ENCODE measurements around the gene TWF2. TPM values are rescaled to one million over a fixed set of nuclear protein-coding genes. Genes with fewer than 3 reads are reported as not detected.

The TWF2 gene
- total and polyA plus RNA-seq, 2 experiments from 2014 or later, result 42.3 to 53.0 TPM

DNA sequence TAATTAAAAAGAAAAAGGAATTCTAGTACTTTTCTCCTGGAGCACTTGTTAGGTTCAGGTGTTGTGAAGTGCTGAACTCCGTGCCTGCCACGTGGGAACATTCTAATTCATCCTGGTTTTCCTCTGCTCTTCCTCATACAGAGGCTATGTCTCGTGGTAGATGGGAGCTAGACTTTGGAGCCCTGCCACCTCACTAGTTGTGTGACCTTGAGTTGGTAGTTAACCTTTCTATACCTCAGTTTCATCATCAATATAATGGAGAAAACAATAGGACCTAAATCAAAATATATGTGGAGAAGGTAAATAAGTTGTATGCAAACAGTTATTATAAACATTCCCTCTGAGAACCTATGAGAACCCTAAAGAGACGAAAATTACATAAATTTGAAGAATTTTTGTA lies 30.4 kb downstream of the TWF2 start:
- H3K4me1 ChIP-seq (ENCODE audit: low read depth), result no peaks in the 10 kb centered on the region
- TF ChIP-seq, protein P1, sequence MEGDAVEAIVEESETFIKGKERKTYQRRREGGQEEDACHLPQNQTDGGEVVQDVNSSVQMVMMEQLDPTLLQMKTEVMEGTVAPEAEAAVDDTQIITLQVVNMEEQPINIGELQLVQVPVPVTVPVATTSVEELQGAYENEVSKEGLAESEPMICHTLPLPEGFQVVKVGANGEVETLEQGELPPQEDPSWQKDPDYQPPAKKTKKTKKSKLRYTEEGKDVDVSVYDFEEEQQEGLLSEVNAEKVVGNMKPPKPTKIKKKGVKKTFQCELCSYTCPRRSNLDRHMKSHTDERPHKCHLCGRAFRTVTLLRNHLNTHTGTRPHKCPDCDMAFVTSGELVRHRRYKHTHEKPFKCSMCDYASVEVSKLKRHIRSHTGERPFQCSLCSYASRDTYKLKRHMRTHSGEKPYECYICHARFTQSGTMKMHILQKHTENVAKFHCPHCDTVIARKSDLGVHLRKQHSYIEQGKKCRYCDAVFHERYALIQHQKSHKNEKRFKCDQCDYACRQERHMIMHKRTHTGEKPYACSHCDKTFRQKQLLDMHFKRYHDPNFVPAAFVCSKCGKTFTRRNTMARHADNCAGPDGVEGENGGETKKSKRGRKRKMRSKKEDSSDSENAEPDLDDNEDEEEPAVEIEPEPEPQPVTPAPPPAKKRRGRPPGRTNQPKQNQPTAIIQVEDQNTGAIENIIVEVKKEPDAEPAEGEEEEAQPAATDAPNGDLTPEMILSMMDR (IDR thresholded peaks at IDR 0.05; ENCODE audit: low read depth, low read length), result no peak
- H3K27me3 ChIP-seq, result no peaks in the 10 kb centered on the region
- H3K27ac ChIP-seq, result no peak overlapping the region
- no peak for DNase-seq (ENCODE audit: low read depth in 1 of 2, low spot score in 1 of 2)
- H3K36me3 ChIP-seq, result peaks cover 93% of the 10 kb centered on the region
- no peaks in the 10 kb centered on the region for H3K9me3 ChIP-seq (ENCODE audit: low read depth)
- H3K4me3 ChIP-seq, result no peak overlapping the region

DNA sequence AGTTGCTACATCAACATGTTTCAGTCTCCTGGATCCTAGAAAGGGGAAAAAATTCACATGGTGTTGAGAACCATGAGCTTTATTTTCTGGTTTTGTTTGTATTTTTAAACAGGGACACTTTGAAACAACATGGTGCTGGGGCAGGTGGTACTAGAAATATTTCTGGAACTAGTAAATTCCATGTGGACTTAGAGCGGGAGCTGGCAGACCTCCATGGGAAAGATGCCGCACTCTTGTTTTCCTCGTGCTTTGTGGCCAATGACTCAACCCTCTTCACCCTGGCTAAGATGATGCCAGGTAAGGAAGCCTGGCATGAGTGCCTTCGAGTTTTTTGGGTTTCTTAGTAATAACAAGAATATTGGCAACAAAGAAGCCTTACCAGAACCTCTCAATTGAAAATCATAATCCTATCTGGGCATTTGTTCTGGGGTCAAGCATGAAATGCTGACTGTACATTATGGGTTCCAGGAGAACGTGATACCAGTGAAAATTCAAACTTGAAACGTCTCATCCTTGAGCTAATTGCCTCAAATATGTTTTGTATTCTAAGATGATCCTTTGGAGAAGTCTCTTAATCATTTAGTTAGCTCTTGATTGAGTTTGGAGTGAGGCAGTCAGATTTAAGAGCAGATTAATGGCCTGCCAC lies 33.1 kb downstream of the TWF2 start:
- Histone ChIP-seq H3K9me3 (ENCODE audit: low read depth) (no peaks in the 10 kb centered on the region), H3K4me3 (no peak overlapping the region), H3K36me3 (peaks cover 91% of the 10 kb centered on the region), H3K27me3 (no peaks in the 10 kb centered on the region), H3K27ac (no peak overlapping the region), H3K4me1 (ENCODE audit: low read depth) (no peaks in the 10 kb centered on the region)
- TF ChIP-seq, protein P1 (IDR thresholded peaks at IDR 0.05; ENCODE audit: low read depth, low read length), result no peak
- no peak for DNase-seq (ENCODE audit: low read depth in 1 of 2, low spot score in 1 of 2)

DNA sequence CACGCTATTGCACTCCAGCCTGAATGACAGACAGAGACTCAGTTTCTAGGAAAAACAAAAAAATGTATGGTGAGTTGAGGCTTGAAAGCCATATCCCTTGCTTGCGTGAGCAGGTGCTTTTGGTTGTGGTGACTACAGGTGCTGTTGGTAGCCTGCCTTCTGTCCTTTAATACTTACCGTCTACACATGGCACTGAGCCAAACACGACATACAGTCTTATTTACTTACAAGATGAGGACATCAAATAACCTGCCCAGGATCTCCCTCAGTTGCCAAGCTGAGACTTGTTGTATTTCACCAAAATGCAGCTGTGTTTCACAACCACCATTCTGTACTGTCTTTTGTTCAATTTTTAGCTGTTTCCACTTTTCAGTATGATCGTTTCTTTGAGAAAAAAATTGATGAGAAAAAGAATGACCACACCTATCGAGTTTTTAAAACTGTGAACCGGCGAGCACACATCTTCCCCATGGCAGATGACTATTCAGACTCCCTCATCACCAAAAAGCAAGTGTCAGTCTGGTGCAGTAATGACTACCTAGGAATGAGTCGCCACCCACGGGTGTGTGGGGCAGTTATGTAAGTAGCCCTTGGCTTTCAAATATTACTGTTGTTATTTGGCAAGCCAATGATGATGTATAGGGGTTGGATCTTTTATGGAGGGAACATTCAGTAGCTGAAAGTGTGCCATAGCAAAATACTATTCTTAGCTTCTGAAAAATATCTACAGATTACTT lies 34.5 kb downstream of the TWF2 start:
- DNase-seq (ENCODE audit: low read depth in 1 of 2, low spot score in 1 of 2), result no peak
- peaks cover 87% of the 10 kb centered on the region for H3K36me3 ChIP-seq

DNA sequence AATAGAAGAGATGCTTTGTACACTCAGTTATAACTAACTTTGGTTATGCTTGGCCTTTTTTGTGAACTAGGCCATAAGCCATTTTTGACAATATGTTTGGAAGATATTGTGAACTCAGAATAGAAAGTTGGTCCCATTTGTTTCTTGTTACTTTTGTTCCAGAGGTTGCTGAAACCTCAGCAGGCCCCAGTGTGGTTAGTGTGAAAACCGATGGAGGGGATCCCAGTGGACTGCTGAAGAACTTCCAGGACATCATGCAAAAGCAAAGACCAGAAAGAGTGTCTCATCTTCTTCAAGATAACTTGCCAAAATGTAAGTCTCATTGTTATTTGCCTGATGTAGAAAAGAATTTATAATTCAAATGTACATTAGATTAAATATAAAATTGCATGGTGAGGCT lies 35.3 kb downstream of the TWF2 start:
- DNase-seq (ENCODE audit: low read depth in 1 of 2, low spot score in 1 of 2), result no peak
- no peaks in the 10 kb centered on the region for H3K9me3 ChIP-seq (ENCODE audit: low read depth)
- H3K4me3 ChIP-seq, result no peak overlapping the region
- TF ChIP-seq, protein P1 (IDR thresholded peaks at IDR 0.05; ENCODE audit: low read depth, low read length), result no peak
- no peaks in the 10 kb centered on the region for H3K27me3 ChIP-seq
- no peak overlapping the region for H3K27ac ChIP-seq
- H3K36me3 ChIP-seq, result peaks cover 85% of the 10 kb centered on the region
- H3K4me1 ChIP-seq (ENCODE audit: low read depth), result no peaks in the 10 kb centered on the region

More for the DNA sequence above, 34.5 kb downstream of the TWF2 start:
- Histone ChIP-seq H3K4me1 (ENCODE audit: low read depth) (no peaks in the 10 kb centered on the region), H3K4me3 (no peak overlapping the region), H3K27me3 (no peaks in the 10 kb centered on the region), H3K9me3 (ENCODE audit: low read depth) (no peaks in the 10 kb centered on the region), H3K27ac (no peak overlapping the region)
- TF ChIP-seq, protein P1 (IDR thresholded peaks at IDR 0.05; ENCODE audit: low read depth, low read length), result no peak

DNA sequence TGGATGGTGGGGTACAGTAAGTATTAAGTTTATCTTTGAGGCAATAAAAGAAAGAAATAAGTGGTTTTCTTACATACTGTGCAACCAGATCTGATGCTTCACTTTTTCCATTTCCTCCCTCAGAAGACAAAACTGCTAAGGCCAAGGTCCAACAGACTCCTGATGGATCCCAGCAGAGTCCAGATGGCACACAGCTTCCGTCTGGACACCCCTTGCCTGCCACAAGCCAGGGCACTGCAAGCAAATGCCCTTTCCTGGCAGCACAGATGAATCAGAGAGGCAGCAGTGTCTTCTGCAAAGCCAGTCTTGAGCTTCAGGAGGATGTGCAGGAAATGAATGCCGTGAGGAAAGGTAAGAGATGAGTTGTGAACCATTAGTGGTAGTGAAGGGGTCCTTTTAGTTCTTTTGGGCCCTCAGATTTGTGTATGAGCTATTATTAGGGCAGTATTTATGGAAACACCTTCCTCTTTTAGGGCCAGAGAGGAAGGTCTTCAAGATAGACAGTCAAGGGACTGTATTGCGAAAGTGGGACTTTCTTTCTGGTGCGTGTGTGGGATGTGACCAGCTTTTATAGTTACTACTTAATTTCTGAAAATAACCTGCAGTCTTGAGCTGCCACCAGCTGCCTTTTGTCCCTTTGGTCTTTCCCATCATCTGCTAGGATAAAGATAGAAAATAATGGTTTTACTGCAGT lies 36.4 kb downstream of the TWF2 start:
- peaks cover 73% of the 10 kb centered on the region for H3K36me3 ChIP-seq
- H3K27me3 ChIP-seq, result no peaks in the 10 kb centered on the region
- TF ChIP-seq, protein P1 (IDR thresholded peaks at IDR 0.05; ENCODE audit: low read depth, low read length), result no peak
- H3K4me1 ChIP-seq (ENCODE audit: low read depth), result peaks cover 2% of the 10 kb centered on the region
- no peaks in the 10 kb centered on the region for H3K9me3 ChIP-seq (ENCODE audit: low read depth)
- no peak overlapping the region for H3K4me3 ChIP-seq
- no peak overlapping the region for H3K27ac ChIP-seq
- no peak for DNase-seq (ENCODE audit: low read depth in 1 of 2, low spot score in 1 of 2)

Data from cardiac muscle cell (in vitro differentiated cells and primary cell).